ENCODE results near the gene ITGB6.

DNA sequence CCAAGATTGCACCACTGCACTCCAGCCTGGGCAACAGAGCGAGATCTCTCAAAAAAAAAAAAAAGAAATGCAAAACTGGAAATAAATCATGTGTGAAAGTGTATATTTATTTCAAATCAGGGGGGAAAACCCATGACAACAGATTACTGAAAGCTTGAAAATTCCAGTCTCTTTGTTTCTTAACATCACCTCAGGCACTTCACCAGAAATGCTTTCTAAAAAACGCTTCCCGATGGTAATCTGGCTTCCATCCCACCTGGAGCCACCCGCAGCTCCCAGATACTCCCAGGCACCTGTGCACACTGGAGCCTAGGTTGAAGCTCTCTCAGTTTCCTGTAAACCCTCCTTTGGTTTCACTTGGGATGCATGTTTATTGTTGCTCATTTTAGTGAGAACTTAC is 7.2 kb upstream of the ITGB6 start:
- TF ChIP-seq, protein P1, sequence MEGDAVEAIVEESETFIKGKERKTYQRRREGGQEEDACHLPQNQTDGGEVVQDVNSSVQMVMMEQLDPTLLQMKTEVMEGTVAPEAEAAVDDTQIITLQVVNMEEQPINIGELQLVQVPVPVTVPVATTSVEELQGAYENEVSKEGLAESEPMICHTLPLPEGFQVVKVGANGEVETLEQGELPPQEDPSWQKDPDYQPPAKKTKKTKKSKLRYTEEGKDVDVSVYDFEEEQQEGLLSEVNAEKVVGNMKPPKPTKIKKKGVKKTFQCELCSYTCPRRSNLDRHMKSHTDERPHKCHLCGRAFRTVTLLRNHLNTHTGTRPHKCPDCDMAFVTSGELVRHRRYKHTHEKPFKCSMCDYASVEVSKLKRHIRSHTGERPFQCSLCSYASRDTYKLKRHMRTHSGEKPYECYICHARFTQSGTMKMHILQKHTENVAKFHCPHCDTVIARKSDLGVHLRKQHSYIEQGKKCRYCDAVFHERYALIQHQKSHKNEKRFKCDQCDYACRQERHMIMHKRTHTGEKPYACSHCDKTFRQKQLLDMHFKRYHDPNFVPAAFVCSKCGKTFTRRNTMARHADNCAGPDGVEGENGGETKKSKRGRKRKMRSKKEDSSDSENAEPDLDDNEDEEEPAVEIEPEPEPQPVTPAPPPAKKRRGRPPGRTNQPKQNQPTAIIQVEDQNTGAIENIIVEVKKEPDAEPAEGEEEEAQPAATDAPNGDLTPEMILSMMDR (IDR thresholded peaks at IDR 0.05), result no peak
- TF ChIP-seq POLR2AphosphoS5 (IDR thresholded peaks at IDR 0.05) (no peak), POLR2A (IDR thresholded peaks at IDR 0.05) (no peak)
